Chondrocyte (in vitro differentiated cells): Measurements from ENCODE around the gene MYO1D. TPM values are rescaled to one million over a fixed set of nuclear protein-coding genes. Genes with fewer than 3 reads are reported as not detected.

Experiments used
- DNase-seq: peaks from one replicate; pipeline ENCODE4 v3.0.0; 2021; ENCODE audit warnings: mixed read lengths, low spot score
- H3K27ac Mint-ChIP-seq: one replicate; pipeline ENCODE4 v1.8.0; 2021; ENCODE audit warnings: mild to moderate bottlenecking, moderate library complexity, mixed read lengths; ENCODE audit not compliant: unreplicated experiment
- H3K27me3 Mint-ChIP-seq: 2 replicates; pipeline ENCODE4 v1.8.0; 2021; ENCODE audit warnings: low read depth, mixed read lengths
- H3K36me3 Mint-ChIP-seq: 2 replicates; pipeline ENCODE4 v1.8.0; 2021; ENCODE audit warnings: low read depth, mixed read lengths
- H3K4me1 Mint-ChIP-seq: 2 replicates; pipeline ENCODE4 v1.8.0; 2021; ENCODE audit warnings: low read depth, mild to moderate bottlenecking, mixed read lengths
- H3K4me3 Mint-ChIP-seq: one replicate; pipeline ENCODE4 v1.8.0; 2021; ENCODE audit warnings: mild to moderate bottlenecking, moderate library complexity, mixed read lengths; ENCODE audit not compliant: unreplicated experiment
- H3K9me3 Mint-ChIP-seq: 2 replicates; pipeline ENCODE4 v1.8.0; 2021; ENCODE audit warnings: low read depth, mixed read lengths
- total RNA-seq: library from RNA; stranded (reverse); gene quantifications from 3 replicates; pipeline ENCODE4 v1.2.1, GENCODE V29; 2021
- TF ChIP-seq, protein P1 (sequence below): fragments of 200-600 bp; sonication (generic); IDR thresholded peaks from 2 replicates; pipeline ENCODE4 v1.5.0; 2021; ENCODE audit warnings: antibody characterized with exemption, mild to moderate bottlenecking, moderate library complexity

MYO1D gene
- total RNA-seq, 1 donor from 2014 or later, result 107 TPM

DNA sequence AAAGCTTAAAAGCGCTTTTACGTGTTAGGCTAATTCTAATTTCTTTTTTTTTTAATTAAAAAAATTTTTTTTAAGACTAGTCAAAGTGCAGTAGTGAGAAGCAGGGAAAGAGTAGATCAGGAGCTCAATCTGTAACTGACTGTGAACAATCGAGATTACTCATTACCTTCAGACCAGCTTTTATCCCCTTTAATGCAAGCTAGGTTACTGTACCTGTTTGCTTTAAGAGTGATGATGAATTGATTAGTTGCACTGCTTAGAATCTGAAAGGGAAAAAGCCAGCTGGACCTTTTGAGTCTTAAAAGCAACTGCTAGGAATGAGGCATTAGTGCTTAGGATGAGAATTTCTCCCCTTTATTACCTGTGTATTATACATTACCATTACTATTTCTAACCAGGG lies 413.6 kb downstream of the MYO1D start:
- Mint-ChIP-seq H3K9me3 (no peaks in the 10 kb centered on the region), H3K36me3 (peaks cover 27% of the 10 kb centered on the region), H3K27me3 (no peaks in the 10 kb centered on the region), H3K4me1 (peaks cover 5% of the 10 kb centered on the region), H3K4me3 (no peak overlapping the region), H3K27ac (no peak overlapping the region)
- TF ChIP-seq, protein P1, sequence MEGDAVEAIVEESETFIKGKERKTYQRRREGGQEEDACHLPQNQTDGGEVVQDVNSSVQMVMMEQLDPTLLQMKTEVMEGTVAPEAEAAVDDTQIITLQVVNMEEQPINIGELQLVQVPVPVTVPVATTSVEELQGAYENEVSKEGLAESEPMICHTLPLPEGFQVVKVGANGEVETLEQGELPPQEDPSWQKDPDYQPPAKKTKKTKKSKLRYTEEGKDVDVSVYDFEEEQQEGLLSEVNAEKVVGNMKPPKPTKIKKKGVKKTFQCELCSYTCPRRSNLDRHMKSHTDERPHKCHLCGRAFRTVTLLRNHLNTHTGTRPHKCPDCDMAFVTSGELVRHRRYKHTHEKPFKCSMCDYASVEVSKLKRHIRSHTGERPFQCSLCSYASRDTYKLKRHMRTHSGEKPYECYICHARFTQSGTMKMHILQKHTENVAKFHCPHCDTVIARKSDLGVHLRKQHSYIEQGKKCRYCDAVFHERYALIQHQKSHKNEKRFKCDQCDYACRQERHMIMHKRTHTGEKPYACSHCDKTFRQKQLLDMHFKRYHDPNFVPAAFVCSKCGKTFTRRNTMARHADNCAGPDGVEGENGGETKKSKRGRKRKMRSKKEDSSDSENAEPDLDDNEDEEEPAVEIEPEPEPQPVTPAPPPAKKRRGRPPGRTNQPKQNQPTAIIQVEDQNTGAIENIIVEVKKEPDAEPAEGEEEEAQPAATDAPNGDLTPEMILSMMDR, result no peak
- DNase-seq, result no peak

DNA sequence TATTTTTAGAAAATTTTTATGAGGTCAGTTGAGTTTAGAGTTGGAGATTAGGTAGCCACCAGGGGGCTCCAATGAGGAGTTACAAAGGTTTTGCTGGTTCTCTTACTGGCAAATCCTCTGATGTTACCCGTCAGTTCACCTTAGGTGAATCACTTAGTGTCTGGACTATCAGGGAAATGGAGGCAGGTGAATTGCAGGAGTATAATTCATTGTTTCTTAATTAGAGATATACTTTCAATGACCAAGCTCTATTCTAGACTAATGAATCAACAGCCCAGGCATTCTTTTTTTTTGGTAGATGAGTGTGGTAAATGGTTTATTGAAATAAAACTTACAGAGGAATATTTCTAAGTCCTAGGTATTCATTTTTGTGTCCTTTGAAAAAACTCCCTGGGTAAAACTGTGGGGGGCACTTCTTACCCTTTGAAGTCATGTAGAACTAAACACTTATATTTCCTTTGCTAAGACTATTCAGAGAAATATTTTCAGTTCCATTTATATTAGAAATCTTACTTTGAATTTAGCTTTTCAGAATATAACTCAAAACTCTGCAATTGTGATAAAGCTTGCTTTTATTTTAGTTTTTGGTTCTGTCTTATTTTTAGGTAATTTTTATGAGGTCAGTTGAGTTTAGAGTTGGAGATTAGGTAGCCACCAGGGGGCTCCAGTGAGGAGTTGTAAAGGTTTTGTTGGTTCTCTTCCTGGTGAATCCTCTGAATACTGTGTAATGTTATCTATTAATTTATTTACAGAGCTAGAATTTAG lies 414.9 kb downstream of the MYO1D start:
- Mint-ChIP-seq H3K4me1 (peaks cover 5% of the 10 kb centered on the region), H3K36me3 (peaks cover 26% of the 10 kb centered on the region), H3K27ac (no peak overlapping the region), H3K9me3 (no peaks in the 10 kb centered on the region), H3K27me3 (no peaks in the 10 kb centered on the region), H3K4me3 (no peak overlapping the region)
- DNase-seq, result no peak
- TF ChIP-seq, protein P1, result peak; percentile 73

DNA sequence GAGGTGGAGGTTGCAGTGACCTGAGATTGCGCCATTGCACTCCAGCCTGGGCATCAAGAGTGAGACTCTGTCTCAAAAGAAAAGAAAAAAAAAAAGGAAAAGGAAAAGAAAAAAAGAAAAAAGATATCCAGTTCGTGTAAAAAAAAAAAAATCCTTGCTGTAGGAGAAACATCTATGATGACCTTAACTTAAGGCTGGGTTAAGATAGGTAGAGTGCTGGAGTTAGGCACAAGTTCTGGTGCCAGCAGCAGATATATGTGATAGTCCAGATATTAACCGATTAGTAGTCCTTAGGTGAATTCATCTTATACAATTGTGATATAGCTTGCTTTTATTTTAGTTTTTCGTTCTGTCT lies 415.4 kb downstream of the MYO1D start:
- no peak for DNase-seq
- peaks cover 5% of the 10 kb centered on the region for H3K4me1 Mint-ChIP-seq
- H3K27ac Mint-ChIP-seq, result no peak overlapping the region

DNA sequence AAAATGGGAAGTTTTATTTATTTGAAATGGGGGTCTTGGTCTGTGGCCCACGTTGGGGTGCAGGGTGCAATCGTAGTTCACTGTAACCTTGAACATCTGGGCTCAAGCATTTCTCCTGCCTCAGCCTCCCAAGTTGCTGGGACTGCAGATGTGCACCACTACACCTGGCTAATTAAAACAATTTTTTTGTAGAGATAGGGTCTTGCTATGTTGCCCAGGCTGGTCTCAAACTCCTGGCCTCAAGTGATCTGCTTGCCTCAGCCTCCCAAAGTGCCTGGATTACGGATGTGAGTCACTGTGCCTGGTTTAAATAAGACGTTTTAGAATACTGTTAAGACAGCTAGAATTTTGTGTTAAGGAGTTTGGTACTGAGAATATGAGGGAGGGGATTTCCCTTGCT lies 416.9 kb downstream of the MYO1D start:
- Mint-ChIP-seq H3K9me3 (no peaks in the 10 kb centered on the region), H3K27me3 (no peaks in the 10 kb centered on the region), H3K36me3 (peaks cover 28% of the 10 kb centered on the region), H3K4me3 (no peak overlapping the region), H3K27ac (no peak overlapping the region), H3K4me1 (peaks cover 5% of the 10 kb centered on the region)
- TF ChIP-seq, protein P1, result no peak
- no peak for DNase-seq

More for the DNA sequence above, 415.4 kb downstream of the MYO1D start:
- H3K27me3 Mint-ChIP-seq, result no peaks in the 10 kb centered on the region
- peaks cover 26% of the 10 kb centered on the region for H3K36me3 Mint-ChIP-seq
- TF ChIP-seq, protein P1, result no peak
- H3K9me3 Mint-ChIP-seq, result no peaks in the 10 kb centered on the region
- H3K4me3 Mint-ChIP-seq, result no peak overlapping the region

DNA sequence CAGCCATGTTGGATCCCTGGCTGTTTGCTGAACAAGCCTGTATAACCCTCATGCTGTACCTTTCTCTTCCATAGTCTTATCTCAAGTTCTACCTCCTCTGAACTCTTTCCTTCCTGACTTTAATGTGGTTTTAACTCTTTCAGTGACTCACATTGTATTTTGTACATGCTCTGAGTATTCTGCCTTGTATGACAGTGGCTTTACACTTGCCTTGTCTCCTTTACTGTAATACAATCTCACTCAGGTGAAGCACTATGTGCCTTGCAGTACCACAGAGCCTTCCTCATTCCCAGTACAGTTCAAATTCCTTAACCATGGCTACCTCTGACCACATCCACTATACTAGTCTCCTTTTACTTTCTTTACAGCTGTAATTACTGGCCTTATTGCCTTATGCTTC lies 418.6 kb downstream of the MYO1D start:
- peaks cover 5% of the 10 kb centered on the region for H3K4me1 Mint-ChIP-seq
- no peak for DNase-seq

More for the DNA sequence above, 418.6 kb downstream of the MYO1D start:
- Mint-ChIP-seq H3K36me3 (peaks cover 38% of the 10 kb centered on the region), H3K27ac (no peak overlapping the region), H3K27me3 (no peaks in the 10 kb centered on the region), H3K4me3 (no peak overlapping the region), H3K9me3 (no peaks in the 10 kb centered on the region)
- TF ChIP-seq, protein P1, result no peak
